HG02759 (cell line): ENCODE measurements around the gene ZBTB32.
"Not testable (repeated sequence)": the region's sequence is repeated elsewhere in the genome, so short reads cannot be mapped to it uniquely, and the experiment has no call there.

Source experiments
- ATAC-seq: cut with Tn5 transposase; IDR thresholded peaks from one replicate; pipeline ENCODE4 v1.9.1; 2021; ENCODE audit warnings: mild to moderate bottlenecking, moderate library complexity; ENCODE audit not compliant: unreplicated experiment

Gene ZBTB32, protein sequence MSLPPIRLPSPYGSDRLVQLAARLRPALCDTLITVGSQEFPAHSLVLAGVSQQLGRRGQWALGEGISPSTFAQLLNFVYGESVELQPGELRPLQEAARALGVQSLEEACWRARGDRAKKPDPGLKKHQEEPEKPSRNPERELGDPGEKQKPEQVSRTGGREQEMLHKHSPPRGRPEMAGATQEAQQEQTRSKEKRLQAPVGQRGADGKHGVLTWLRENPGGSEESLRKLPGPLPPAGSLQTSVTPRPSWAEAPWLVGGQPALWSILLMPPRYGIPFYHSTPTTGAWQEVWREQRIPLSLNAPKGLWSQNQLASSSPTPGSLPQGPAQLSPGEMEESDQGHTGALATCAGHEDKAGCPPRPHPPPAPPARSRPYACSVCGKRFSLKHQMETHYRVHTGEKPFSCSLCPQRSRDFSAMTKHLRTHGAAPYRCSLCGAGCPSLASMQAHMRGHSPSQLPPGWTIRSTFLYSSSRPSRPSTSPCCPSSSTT

DNA sequence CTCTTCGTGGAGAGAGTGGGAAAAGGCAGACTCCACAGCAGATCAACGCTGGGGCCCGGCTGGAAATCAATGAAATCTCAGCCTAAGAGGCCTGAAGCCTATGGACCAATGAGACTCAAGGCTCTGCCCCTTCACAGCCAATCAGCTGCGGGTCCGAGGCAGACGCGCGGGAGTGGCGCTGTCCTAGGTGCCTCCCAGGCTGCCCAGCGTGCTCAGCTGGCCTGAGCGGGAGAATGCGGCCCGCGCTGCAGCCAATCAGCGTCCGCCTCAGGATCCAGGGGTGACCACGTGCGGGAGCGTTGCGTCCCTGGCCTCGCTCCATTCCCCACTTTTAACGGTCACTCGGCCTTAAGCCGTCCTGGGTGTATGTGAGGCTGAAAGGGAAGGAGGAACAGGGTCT, at the start of gene ZBTB32:
Gene ZBTB32 (plus strand): TSS at position 341 of the 400 bp plus-strand sequence. CDS start 10,069 bp downstream, outside the sequence.
- no peak for ATAC-seq

GRCh38 chr19:35654828-35655227, 49.5 kb upstream of the ZBTB32 start:
- ATAC-seq: not testable (repeated sequence)

DNA sequence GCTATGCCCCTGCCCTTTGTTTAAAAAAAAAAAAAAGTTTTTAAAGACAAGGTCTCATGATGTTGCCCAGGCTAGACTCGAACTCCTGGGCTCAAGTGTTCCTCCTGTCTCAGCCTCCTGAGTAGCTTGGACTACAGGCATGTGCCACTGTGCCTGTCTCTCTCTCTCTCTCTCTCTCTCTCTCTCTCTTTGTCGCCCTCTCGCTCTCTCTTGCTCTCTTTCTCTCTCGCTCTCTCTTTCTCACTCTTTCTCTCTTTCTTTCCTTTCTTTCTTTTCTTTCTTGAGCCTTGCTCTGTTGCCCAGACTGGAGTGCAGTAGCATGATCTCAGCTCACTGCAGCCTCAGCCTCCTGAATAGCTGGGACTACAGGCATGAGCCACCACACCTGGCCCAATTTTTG, 48.8 kb upstream of the ZBTB32 start:
- ATAC-seq: no peak

- ATAC-seq: no peak
Observed at GRCh38 chr19:35656700-35657099, 47.7 kb upstream of the ZBTB32 start.

GRCh38 chr19:35657904-35658700, 46.3 kb upstream of the ZBTB32 start:
- ATAC-seq: no peak

DNA sequence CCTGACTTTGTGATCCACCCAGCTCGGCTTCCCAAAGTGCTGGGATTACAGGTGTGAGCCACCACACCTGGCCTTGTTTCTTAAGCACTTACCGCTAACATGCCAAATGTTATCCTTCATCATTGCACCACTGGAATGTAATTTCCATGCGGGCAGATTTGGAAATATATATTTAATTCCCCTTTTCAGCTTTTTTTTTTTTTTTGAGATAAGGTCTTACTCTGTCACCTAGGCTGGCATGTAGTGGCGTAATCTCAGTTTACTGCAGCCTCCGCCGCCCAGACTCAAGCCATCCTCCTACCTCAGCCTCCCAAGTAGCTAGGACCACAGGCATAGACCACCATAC, 42.4 kb upstream of the ZBTB32 start:
- no peak for ATAC-seq

DNA sequence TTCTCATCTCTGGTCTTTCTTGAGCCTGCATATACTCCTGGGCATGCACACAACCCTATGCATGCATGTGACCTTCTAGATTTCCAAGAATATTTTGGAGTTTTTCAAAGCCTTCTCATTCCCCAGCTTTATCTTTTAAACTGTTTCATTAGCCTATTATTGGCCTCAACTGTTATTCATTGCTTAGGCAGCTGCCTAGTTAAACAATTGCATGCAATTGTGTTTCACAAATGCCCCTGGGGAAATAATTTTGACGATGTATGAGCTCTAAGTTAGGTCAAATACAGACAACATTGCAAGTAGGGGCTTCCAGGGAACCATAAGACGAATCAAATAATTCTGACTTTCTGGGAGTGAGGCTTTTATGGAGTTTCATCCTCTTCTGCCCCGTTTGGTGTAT, 40.4 kb upstream of the ZBTB32 start:
- ATAC-seq: no peak

DNA sequence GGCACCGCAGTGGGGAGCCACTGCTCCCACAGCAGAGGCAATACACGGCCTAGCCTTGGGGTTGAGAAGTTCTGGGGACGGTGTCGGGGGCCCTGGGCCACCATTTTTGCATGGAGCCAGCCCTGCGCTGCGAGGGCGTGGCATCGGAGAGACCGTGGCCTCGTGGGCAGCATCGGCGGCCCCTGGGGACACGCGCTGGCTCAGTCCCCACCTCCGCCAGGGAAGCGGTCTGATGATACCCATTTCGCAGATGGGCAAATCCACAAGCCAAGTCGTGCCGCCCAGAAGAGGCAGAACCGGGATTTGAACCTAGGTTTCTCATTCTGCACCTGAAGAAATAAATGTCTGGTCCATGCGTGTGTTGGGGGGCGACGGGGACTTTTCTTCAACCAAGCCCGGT, 39.2 kb upstream of the ZBTB32 start:
- ATAC-seq: no peak

DNA sequence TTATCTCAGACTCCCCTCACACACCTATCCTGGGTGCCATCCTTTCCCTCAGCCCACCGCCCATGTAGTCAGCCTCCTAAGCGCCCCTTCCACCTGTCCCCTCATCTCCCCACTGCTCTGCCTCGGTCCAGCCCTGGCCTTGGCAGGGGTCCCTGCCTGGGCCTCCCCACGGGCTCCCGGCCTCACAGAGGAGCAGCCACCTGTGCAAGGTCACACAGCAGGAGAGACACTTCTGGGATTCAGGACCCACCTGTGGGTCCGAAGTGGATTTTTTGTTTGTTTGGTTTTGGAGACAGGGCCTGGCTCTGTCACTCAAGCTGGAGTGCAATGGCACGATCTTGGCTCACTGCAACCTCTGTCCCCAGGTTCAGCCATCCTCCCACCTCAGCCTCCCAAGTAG, 38.8 kb upstream of the ZBTB32 start:
- no peak for ATAC-seq

DNA sequence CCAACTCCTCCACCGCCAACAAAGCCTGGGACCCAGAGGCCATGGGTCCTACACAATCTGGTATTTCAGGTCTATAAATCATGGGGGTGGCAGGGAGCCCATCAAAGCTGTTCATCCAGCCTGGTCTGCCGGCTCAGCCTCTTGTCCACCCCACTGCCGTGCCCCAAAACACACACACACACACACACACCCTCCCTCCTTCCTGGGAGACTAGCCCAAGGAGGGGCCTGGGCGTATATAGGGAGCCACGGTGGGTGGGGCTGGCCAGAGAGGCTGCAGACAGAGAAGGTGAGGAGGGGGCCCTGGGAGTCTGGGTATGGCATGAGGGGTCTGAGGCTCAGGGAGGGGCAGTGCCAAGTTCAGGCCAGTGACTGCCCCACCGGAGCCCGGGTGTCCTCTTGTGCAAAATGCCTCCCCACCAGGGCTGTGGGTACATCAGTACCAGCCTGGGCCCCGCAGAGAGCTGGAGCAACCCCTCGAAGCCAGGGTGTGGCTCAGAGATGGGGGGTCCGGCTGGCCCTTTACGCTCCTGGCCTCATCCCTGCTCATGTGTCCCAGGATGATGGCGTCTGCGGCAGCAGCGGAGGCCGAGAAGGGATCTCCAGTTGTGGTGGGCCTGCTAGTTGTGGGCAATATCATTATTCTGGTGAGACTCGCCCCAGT, 38.0 kb upstream of the ZBTB32 start, which contains the start of gene UPK1A:
Gene UPK1A (plus strand): TSS at position 267 of the 663 bp plus-strand sequence. CDS start 296 bp downstream, at position 563.
- ATAC-seq: no peak

GRCh38 chr19:35669566-35669965, 34.8 kb upstream of the ZBTB32 start:
- ATAC-seq: no peak

DNA sequence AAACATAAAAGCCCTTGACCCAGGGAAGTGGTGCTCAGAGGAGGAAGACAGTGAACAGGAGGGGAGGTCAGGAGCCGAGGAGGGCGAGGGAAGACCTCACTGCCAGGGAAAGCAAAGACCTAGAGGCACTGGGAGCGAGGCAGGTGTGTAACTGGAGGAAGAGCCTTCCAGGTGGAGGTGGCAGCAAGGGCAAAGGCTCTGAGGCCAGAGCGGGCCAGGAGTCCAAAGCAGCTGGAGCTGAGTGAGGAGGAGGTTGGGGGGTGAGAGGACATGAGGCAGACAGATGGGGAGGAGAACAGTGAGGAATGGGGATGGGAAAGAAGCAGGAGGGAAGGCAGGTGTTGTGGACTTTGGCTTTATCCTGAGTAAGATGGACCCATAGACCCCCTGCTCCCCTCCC, 34.4 kb upstream of the ZBTB32 start:
- ATAC-seq: no peak

- ATAC-seq: no peak
Observed at GRCh38 chr19:35670686-35671085, 33.7 kb upstream of the ZBTB32 start.

GRCh38 chr19:35671818-35672217, 32.5 kb upstream of the ZBTB32 start:
- no peak for ATAC-seq

DNA sequence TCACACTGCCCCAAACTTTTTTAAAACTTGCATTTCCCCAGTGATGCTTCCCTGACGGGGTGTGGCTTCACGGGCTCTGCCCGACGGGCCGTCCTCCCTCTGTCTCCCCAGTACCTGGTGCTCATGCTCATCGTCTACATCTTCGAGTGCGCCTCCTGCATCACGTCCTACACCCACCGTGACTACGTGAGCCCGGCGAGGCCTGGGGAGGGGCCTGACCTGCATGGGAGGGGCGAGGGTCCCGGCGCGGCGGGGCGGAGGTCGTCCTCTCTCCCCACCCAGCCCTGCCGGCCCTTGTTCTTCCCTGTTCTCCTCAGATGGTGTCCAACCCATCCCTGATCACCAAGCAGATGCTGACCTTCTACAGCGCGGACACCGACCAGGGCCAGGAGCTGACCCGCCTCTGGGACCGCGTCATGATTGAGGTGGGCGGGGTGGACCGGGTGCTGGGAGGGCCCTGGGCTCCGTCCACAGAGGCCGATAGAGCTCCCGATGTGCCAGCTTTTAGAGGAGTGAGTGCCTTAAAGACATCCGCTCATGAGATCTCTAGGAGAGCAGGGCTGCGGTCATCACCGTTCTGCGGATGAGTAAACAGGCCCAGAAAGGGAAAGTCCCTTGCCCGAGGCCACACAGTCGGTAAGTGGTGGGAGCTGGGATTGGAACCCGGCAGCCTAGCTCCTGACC, 31.1 kb upstream of the ZBTB32 start:
- no peak for ATAC-seq

DNA sequence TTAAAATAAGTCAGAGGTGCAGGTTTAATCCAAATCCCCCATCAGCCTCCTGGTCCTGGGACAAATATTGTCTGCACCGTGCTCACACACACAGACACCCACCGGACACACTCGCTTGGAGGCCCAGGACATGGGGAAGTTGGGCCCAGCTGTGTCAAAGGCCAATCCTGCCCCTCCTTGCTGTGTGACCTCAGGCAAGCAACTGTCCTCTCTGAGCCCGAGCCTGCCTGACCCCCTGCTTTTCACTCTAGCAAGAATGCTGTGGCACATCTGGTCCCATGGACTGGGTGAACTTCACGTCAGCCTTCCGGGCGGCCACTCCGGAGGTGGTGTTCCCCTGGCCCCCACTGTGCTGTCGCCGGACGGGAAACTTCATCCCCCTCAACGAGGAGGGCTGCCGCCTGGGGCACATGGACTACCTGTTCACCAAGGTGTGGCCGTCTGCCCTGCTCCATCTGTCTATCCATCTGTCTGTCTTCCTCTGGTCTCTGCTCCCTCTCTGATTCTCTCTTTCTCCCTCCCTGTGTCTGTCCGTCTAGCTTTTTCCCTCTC, 28.7 kb upstream of the ZBTB32 start:
- ATAC-seq: no peak

- no peak for ATAC-seq
Observed at GRCh38 chr19:35689836-35690235, 14.5 kb upstream of the ZBTB32 start.

- not testable (repeated sequence) for ATAC-seq
Observed at GRCh38 chr19:35691106-35691505, 13.3 kb upstream of the ZBTB32 start.

- ATAC-seq: no peak
Observed at GRCh38 chr19:35692010-35692409, 12.3 kb upstream of the ZBTB32 start.

GRCh38 chr19:35693422-35693821, 10.9 kb upstream of the ZBTB32 start:
- no peak for ATAC-seq
